Fibroblast of skin of abdomen (primary cell): ENCODE data around the gene PRSS57. TPM values are rescaled to one million over a fixed set of nuclear protein-coding genes. Genes with fewer than 3 reads are reported as not detected.
A peak's percentile ranks its signal among the peaks of the same experiment; 100 is the strongest.
"Not testable (repeated sequence)": the region's sequence is repeated elsewhere in the genome, so short reads cannot be mapped to it uniquely, and the experiment has no call there.

Source experiments
- DNase-seq: peaks from one replicate; pipeline ENCODE4 v3.0.0-alpha.2; 2013
- polyA plus RNA-seq, 2 experiments: library from polyadenylated mRNA; unstranded; fragments of 120-200 nt; gene quantifications; one replicate each; pipeline ENCODE4 v1.2.1, GENCODE V29; 2013; ENCODE audit not compliant: insufficient read length in 2 of 2

Gene PRSS57
- polyA plus RNA-seq (2013, experiment 1 of 2; ENCODE audit: insufficient read length): not detected
- polyA plus RNA-seq (2013, experiment 2 of 2; ENCODE audit: insufficient read length): not detected

GRCh38 chr19:695352-695949 is at the start of gene PRSS57:
PRSS57 (minus strand) TSS chr19:695452; CDS start chr19:695430, 22 bp downstream.
- DNase-seq: no peak

- DNase-seq: no peak
Observed at GRCh38 chr19:743168-743687, 48.0 kb upstream of the PRSS57 start.

- no peak for DNase-seq
Observed at GRCh38 chr19:742540-743075, 47.4 kb upstream of the PRSS57 start.

GRCh38 chr19:741506-742131 is 46.4 kb upstream of the PRSS57 start:
- no peak for DNase-seq

- not testable (repeated sequence) for DNase-seq
Observed at GRCh38 chr19:740816-741505, 45.7 kb upstream of the PRSS57 start.

GRCh38 chr19:739998-740715 is 44.9 kb upstream of the PRSS57 start:
- no peak for DNase-seq

- DNase-seq: no peak
Observed at GRCh38 chr19:738509-739128, 43.4 kb upstream of the PRSS57 start.

- DNase-seq: peak; percentile 31
Observed at GRCh38 chr19:737591-738093, 42.4 kb upstream of the PRSS57 start.

- DNase-seq: no peak
Observed at GRCh38 chr19:736125-736524, 40.9 kb upstream of the PRSS57 start.

- DNase-seq: no peak
Observed at GRCh38 chr19:734716-735115, 39.5 kb upstream of the PRSS57 start.

GRCh38 chr19:732148-733069 is 37.2 kb upstream of the PRSS57 start:
- no peak for DNase-seq

- DNase-seq: no peak
Observed at GRCh38 chr19:731000-731399, 35.7 kb upstream of the PRSS57 start.

- no peak for DNase-seq
Observed at GRCh38 chr19:729965-730668, 34.9 kb upstream of the PRSS57 start.

GRCh38 chr19:729564-729963 is 34.3 kb upstream of the PRSS57 start:
- DNase-seq: not testable (repeated sequence)

GRCh38 chr19:728011-728410 is 32.8 kb upstream of the PRSS57 start:
- DNase-seq: no peak

GRCh38 chr19:726993-727956 is 32.0 kb upstream of the PRSS57 start:
- no peak for DNase-seq

- no peak for DNase-seq
Observed at GRCh38 chr19:725461-726089, 30.3 kb upstream of the PRSS57 start.

GRCh38 chr19:723714-724113 is 28.5 kb upstream of the PRSS57 start:
- DNase-seq: no peak
